HG02610 (cell line): Measurements from ENCODE around the gene DNAJB6.

Source experiments
- ATAC-seq: cut with Tn5 transposase; IDR thresholded peaks from one replicate; pipeline ENCODE4 v1.9.1; 2021; ENCODE audit warnings: mild to moderate bottlenecking, moderate library complexity; ENCODE audit not compliant: unreplicated experiment

The DNAJB6 gene

GRCh38 chr7:157407512-157408257 lies 70.9 kb downstream of the DNAJB6 start:
- no peak for ATAC-seq

DNA sequence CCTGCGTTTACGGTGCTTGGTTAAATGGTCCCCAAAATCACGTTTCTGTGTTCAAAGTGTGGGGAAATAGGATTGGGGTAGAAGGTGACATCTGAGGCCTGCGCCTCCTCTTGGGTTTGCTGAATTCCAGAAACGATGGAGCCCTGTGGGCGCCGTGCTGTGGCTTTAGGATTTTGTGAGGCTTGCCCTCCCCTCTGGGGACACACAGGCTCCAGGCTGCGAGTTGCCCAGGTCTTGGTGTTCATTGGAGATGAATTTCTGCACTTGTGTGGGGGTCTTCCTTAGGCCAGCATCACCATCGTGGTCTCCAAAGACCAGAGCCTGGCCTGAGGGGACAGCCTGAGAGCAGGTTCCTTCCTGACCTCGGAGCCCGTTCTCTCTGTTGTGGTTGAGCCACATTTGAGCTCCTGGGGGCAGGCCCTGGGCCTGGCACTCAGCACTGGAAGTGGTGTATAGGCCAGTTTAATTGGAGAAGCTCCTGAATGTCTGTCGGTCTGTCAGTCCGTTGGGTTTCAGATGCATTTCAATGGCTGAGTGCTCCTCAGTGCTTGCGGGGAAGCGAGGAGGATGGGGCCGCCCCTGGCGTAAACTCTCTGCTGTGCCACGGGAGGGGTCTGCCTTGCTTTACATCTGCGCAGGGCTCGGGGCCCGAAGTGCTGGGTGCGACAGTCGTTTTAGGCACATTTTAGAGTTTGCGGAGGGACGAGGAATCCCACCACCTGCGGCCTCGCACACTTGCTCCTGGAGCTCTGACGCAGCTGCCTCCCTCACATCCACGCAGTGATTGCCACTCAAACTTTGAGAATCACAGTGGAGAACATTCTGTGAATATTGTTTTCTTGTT lies 71.7 kb downstream of the DNAJB6 start:
- ATAC-seq: no peak

GRCh38 chr7:157409149-157409752 lies 72.4 kb downstream of the DNAJB6 start:
- no peak for ATAC-seq

GRCh38 chr7:157409753-157410727 lies 73.2 kb downstream of the DNAJB6 start:
- ATAC-seq: no peak

- no peak for ATAC-seq
Measured at GRCh38 chr7:157410831-157411556, 74.2 kb downstream of the DNAJB6 start.

GRCh38 chr7:157411580-157411979 lies 74.8 kb downstream of the DNAJB6 start:
- no peak for ATAC-seq

GRCh38 chr7:157412021-157412443 lies 75.2 kb downstream of the DNAJB6 start:
- no peak for ATAC-seq

- no peak for ATAC-seq
Measured at GRCh38 chr7:157412491-157413180, 75.8 kb downstream of the DNAJB6 start.

- ATAC-seq: no peak
Measured at GRCh38 chr7:157413881-157414701, 77.3 kb downstream of the DNAJB6 start.

DNA sequence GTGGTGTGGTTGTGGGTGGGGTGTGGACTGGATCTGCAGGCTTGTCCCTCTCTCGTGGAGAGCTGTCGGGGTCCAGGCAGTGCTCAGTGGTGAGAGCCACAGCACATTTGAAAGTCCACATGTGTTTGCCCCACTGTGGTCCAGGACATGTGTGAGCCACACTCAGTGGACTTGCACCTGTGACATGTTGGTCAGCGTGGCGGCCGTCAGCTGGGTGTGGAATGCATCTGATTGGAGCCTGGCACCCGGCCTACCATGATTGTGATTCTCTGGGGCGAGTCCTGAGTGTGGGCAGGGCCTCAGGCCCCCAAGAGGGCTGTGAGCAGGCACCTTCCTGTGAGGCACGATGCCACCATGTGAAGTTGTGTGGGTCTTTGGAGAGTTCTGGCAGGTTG lies 77.9 kb downstream of the DNAJB6 start:
- ATAC-seq: no peak

- no peak for ATAC-seq
Measured at GRCh38 chr7:157415486-157415885, 78.7 kb downstream of the DNAJB6 start.

DNA sequence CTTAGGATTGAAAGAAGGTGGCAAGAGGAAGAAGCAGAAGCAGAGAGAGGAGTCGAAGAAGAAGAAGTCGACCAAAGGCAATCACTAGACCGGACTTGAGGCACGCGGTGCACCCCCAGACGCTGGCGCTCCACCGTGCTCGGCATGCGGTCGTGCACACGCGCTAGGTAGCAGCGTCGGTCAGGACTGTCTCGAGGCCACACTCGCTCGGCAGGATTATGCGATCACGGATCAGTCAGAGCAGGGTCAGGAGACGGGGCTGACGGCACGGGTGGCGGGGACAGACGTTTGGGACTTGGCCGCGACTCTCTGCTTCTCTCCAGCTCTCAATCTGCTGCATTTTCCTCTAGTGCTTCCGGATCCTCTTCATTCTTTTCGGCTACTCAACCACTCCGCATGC lies 79.2 kb downstream of the DNAJB6 start:
- no peak for ATAC-seq

GRCh38 chr7:157418204-157419034 lies 81.6 kb downstream of the DNAJB6 start:
- no peak for ATAC-seq

DNA sequence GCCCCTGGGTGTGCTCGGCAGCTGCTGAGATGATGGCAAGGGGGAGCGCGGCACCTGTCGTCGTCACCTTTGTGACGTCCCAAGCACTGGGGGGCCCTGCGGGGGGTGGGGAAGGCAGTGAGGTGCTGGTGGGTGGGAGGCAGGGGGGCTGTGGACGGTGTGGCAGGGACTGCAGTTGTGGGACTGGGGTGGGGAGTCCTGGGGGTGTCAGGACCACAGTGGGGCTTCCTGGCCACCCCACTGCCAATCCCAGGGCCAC lies 82.2 kb downstream of the DNAJB6 start:
- ATAC-seq: no peak

DNA sequence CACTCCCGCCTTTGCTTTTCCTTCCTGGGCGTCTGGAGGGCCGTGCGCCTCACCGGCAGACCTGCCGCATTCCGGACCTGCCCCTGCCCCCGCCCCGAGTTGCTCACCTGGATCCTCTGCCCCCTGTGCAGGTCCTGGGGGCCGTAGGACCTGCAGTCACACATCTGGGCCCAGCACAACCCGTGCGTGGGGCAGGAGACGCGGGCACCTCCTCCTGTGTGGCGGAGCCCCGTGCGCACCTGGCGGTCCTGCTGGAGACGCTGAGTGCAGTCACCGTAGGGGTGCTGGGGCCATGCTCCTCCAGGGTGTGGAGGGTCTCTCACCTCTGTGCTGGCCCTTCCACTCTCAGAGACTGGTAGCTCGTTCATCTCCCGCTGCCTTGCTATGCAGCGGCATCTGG lies 85.5 kb downstream of the DNAJB6 start:
- no peak for ATAC-seq

DNA sequence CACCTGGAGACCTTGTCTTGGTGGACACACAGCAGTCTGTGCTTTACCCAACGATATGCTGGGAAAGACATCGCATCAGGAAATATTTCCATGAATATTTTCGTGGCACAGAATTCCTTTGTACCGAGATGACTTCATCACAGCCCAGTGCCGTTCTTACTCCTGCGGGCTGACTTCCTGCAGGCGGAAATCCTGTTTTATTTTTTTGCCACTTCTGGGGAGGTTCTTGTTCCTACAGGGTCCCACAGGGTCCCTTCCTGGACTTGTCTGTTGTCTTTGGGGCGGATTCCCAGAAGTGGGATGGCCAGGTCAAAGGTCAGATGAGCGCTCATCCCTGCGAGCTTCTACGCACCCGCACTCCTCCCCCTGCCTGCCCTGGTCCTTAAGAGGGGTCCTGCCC lies 86.5 kb downstream of the DNAJB6 start:
- no peak for ATAC-seq

- ATAC-seq: no peak
Measured at GRCh38 chr7:157423886-157424565, 87.2 kb downstream of the DNAJB6 start.
